Fibroblast of the aortic adventitia (primary cell): ENCODE data around the gene COL5A2. TPM values are rescaled to one million over a fixed set of nuclear protein-coding genes. Genes with fewer than 3 reads are reported as not detected.

Experiments
- DNase-seq: peaks from one replicate; pipeline ENCODE4 v3.0.0-alpha.2; 2010; ENCODE audit warnings: low read depth
- H3K4me3 ChIP-seq: 2 replicates; pipeline ENCODE4 v1.5.1; 2011; ENCODE audit warnings: low read depth, mild to moderate bottlenecking, control low read depth, low read length, moderate library complexity
- total RNA-seq: library from RNA; depleted of rRNA; stranded (reverse); fragments of >200 nt; gene quantifications from 2 replicates; pipeline ENCODE4 v1.2.3, GENCODE V29; 2012; ENCODE audit warnings: low replicate concordance
- TF ChIP-seq, protein P1 (sequence below): IDR thresholded peaks from 2 replicates; pipeline ENCODE4 v1.5.1; 2011; ENCODE audit warnings: mild to moderate bottlenecking, low read length, control low read depth, inconsistent platforms; ENCODE audit not compliant: insufficient read depth

The COL5A2 gene
- total RNA-seq, 1 donor = 133 TPM

DNA sequence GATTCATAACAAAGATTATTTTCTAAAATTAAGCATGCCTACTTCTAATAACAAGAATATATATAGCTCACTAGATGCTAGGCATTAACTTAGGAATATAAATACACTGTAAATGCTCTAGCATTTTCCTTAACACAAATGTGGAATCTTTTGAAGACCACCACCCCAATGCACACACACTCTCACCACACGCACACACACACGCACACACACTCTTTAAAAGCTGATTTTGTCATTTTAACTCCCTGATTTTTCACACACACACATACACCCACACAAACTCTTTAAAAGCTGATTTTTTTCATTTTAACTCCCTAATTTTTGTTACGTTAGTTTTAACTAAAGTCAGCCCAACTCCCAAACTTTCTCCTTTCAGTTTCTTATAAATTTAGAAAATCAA is 3.0 kb downstream of the COL5A2 start:
- TF ChIP-seq, protein P1, sequence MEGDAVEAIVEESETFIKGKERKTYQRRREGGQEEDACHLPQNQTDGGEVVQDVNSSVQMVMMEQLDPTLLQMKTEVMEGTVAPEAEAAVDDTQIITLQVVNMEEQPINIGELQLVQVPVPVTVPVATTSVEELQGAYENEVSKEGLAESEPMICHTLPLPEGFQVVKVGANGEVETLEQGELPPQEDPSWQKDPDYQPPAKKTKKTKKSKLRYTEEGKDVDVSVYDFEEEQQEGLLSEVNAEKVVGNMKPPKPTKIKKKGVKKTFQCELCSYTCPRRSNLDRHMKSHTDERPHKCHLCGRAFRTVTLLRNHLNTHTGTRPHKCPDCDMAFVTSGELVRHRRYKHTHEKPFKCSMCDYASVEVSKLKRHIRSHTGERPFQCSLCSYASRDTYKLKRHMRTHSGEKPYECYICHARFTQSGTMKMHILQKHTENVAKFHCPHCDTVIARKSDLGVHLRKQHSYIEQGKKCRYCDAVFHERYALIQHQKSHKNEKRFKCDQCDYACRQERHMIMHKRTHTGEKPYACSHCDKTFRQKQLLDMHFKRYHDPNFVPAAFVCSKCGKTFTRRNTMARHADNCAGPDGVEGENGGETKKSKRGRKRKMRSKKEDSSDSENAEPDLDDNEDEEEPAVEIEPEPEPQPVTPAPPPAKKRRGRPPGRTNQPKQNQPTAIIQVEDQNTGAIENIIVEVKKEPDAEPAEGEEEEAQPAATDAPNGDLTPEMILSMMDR = no peak
- DNase-seq = no peak
- peak overlapping the region; percentile 89 for H3K4me3 ChIP-seq

DNA sequence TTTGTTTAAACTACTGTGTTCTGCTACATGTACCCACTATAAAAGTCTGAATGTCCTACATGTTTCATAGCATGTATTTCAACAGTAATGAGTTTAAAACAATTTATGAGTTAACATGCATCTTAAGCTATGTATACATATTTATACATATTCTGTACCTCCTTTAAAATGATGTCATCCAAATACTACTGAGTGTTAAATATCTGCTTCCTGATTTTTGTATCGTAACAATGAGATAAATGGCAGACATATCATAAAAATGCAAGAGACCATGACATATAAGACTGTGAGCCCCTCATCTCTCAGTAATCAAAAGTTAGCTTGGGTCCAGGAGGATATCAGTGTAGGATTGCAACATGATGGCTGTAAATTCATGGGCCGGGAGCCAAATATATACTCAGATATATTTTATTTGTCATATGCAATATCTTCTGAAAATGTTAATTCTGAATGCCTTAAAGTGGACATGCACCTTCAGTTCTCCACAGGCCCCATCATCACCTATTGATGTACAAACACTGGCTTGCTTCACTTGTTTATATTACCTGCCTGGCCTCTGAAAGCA is 3.6 kb downstream of the COL5A2 start:
- H3K4me3 ChIP-seq = peak overlapping the region; percentile 89
- TF ChIP-seq, protein P1 = no peak
- peak; percentile 45 for DNase-seq

DNA sequence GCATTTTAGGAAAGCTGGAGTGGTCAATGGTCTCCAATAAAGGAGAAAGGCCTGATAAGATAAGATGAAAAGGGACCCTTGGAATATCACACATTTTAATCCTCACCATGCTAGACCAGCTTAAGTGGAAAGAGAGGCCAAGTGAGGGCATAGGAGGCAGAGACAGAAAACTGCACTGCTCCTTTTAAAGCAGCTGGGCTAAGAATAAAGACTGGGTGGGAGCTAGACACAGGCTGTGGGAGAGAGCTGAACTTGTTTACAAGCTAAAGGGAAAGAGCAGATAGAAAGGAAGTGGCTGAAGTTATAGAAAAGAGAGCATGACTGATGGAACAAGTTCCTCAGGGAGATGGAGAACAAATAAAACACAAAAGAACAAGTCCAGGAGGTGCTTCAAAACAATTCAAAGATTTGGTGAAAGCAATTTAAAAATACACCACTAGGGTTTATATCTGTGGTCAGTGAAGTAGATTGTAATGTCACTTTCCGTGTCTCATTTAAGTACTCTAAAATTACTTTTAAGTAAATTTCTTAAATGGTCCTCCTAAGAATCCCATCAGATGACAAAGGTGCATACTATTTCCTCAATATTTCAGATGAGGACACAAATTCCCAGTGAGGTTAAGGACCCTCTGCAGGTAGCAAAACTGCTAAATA is 7.5 kb downstream of the COL5A2 start:
- TF ChIP-seq, protein P1 = no peak
- no peak for DNase-seq
- no peak overlapping the region for H3K4me3 ChIP-seq

DNA sequence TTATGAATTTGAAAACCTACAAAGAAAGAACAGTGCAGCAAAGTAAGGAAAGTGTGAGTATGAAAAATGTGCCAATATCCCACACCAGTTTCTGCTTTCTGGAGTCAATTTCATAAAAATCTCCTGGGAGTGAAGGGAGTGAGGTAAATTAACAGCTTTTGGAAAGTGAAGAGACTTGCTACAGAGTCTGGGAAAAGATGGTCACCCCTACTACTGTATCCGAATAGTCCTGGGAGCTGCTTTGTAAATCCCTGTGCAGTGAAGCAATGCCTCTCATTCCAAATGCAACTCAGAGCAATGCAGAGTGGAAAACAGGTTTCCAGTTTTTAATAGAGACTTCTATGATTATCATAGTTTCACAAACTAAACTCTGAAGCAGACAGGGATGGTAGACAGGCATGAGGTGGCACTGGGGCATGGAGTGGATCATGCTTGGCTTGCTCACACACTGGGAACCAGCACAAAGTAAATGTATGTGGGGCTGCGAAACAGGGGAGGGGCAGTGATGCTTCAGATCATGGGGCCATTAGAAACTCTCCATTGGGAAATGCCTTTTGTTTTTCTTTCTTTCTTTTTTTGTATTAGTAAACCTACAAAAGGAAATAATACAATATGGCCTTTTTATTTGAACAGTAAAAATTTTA is 10.6 kb downstream of the COL5A2 start:
- DNase-seq = peak; percentile 43
- H3K4me3 ChIP-seq = no peak overlapping the region
- TF ChIP-seq, protein P1 = no peak

DNA sequence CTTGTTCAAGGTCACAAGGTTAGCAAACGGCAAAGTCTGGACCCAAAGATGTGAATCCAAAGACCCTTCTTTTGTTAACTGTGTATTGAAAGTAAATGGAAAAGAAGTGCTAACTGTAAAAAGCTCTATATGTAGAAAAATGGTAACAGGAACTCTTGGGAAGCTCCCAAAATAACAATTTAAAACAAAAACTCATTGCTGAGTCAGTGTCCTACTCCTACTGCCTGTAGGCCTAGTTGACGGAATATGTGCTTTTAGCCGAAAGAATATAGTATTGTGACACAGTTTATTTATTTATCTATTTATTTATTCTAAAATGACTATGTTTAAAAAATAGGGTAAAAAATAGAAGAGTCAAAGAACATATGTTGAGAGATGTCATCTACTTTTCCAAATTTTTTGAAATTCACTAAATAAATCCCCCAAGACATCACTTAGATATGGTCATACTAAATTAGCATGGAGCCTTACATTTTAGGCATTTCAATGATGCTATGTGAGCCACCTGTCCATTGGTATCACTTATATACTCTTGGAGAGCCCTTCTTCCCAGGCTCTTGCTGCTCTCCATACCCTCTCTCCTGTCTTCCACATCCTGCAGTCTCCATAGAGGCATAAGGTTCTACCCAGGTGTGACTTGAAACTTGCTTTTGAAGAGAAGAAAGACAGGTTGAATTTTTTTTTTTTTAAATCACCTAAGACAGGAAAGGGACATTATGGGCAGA is 13.7 kb downstream of the COL5A2 start:
- peak; percentile 38 for DNase-seq
- TF ChIP-seq, protein P1 = no peak
- H3K4me3 ChIP-seq = no peak overlapping the region

DNA sequence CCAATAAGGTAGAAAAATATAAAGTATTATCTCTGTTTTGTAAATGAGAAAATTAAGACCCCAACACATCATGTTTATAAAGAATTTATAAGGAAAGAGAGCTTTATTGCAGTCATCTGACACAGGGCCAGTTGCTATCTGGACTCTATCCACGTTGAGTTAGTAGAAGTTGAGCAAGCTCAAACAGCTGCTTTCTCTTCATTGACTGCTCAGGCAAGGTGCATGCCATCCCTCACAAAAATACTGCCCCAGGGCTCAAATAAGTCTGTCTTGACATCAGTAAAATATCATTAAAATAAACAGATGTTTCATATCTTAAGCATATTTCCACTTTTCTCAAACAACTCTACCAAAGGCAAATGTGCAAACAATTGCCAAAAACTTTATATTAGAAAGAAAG is 14.8 kb downstream of the COL5A2 start:
- peak; percentile 88 for DNase-seq
- TF ChIP-seq, protein P1 = no peak
- H3K4me3 ChIP-seq = no peak overlapping the region
